ENCODE measurements around the gene CLPX.

- no peak for TF ChIP-seq POLR2AphosphoS5 (IDR thresholded peaks at IDR 0.05; ENCODE audit: low read depth, low read length)
- TF ChIP-seq, protein P1, sequence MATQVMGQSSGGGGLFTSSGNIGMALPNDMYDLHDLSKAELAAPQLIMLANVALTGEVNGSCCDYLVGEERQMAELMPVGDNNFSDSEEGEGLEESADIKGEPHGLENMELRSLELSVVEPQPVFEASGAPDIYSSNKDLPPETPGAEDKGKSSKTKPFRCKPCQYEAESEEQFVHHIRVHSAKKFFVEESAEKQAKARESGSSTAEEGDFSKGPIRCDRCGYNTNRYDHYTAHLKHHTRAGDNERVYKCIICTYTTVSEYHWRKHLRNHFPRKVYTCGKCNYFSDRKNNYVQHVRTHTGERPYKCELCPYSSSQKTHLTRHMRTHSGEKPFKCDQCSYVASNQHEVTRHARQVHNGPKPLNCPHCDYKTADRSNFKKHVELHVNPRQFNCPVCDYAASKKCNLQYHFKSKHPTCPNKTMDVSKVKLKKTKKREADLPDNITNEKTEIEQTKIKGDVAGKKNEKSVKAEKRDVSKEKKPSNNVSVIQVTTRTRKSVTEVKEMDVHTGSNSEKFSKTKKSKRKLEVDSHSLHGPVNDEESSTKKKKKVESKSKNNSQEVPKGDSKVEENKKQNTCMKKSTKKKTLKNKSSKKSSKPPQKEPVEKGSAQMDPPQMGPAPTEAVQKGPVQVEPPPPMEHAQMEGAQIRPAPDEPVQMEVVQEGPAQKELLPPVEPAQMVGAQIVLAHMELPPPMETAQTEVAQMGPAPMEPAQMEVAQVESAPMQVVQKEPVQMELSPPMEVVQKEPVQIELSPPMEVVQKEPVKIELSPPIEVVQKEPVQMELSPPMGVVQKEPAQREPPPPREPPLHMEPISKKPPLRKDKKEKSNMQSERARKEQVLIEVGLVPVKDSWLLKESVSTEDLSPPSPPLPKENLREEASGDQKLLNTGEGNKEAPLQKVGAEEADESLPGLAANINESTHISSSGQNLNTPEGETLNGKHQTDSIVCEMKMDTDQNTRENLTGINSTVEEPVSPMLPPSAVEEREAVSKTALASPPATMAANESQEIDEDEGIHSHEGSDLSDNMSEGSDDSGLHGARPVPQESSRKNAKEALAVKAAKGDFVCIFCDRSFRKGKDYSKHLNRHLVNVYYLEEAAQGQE (IDR thresholded peaks at IDR 0.05; ENCODE audit: insufficient read depth in 1 of 2, low read depth in 2 of 2, low read length in 2 of 2) = no peak
These were observed 23.5 kb upstream of the CLPX start for GRCh38 chr15:65208647-65209046.

Data from PFSK-1 (cell line).